Esophagus muscularis mucosa (tissue), 4 donors: ENCODE measurements around the gene UVRAG. TPM values are rescaled to one million over a fixed set of nuclear protein-coding genes. Genes with fewer than 3 reads are reported as not detected.

Source experiments
- DNase-seq: peaks from one replicate; pipeline ENCODE4 v3.0.0-alpha.2; 2017; ENCODE audit errors: extremely low spot score
- H3K27ac ChIP-seq, 4 donors: fragments of 200-600 bp; sonication (generic); replicated peaks in 1 of 4; 1 replicate in 3 of 4; 2 replicates in 1 of 4; pipeline ENCODE4 v1.5.1; 2016 to 2019; ENCODE audit warnings: mild to moderate bottlenecking in 1 of 4
- H3K27me3 ChIP-seq, 4 donors: fragments of 200-600 bp; sonication (generic); one replicate each; pipeline versions ENCODE4 v1.5.1 to v1.6.0; 2016 to 2019
- H3K36me3 ChIP-seq, 4 donors: fragments of 200-600 bp; sonication (generic); one replicate each; pipeline ENCODE4 v1.5.1; 2016 to 2019
- H3K4me1 ChIP-seq, 4 donors: fragments of 200-600 bp; sonication (generic); one replicate each; pipeline ENCODE4 v1.5.1; 2016 to 2019
- H3K4me3 ChIP-seq, 4 donors: fragments of 200-600 bp; sonication (generic); 1 replicate in 2 of 4; 2 replicates in 2 of 4; pipeline ENCODE4 v1.5.1; 2016 to 2019; ENCODE audit warnings: mild to moderate bottlenecking in 4 of 4, moderate library complexity in 1 of 4
- H3K9me3 ChIP-seq, 4 donors: fragments of 200-600 bp; sonication (generic); 1 replicate in 3 of 4; 2 replicates in 1 of 4; pipeline ENCODE4 v1.5.1; 2016 to 2019
- CTCF ChIP-seq, 3 experiments: fragments of 200-600 bp in 2 of 3; fragments of 450-650 bp in 1 of 3; sonication (generic) in 2 of 3; IDR thresholded peaks; one replicate each; pipeline ENCODE4 v1.5.1; 2017 to 2019; ENCODE audit warnings: antibody characterized with exemption in 3 of 3, mild to moderate bottlenecking in 2 of 3, moderate library complexity in 1 of 3
- EP300 ChIP-seq: sonication (generic); formaldehyde crosslinking; IDR thresholded peaks from one replicate; pipeline ENCODE4 v1.6.1; 2017; ENCODE audit warnings: antibody characterized with exemption
- POLR2A ChIP-seq: fragments of 450-650 bp; IDR thresholded peaks from one replicate; pipeline ENCODE4 v1.6.1; 2017; ENCODE audit warnings: antibody characterized with exemption, moderate library complexity, mild to moderate bottlenecking, low read depth
- POLR2AphosphoS5 ChIP-seq, 2 donors: sonication (generic); formaldehyde crosslinking; IDR thresholded peaks; one replicate each; pipeline ENCODE4 v1.6.1; 2017; ENCODE audit warnings: antibody characterized with exemption in 2 of 2
- WGBS: methylation state at CpG from one replicate; pipeline ENCODE4 v1.1.5; 2018; 5-methylcytosine and 5-hydroxymethylcytosine counted together
- intact Hi-C: fragments of 100-400 bp; cut with DNase I; formaldehyde crosslinking; loops from one replicate; pipeline ENCODE4 v1.15.1; 2023
- total RNA-seq, 4 donors: library from RNA; depleted of rRNA; stranded (reverse); fragments of >200 nt; gene quantifications; one replicate each; pipeline versions ENCODE4 v1.1.0 to v1.2.1, GENCODE V29; 2016

UVRAG gene
- total RNA-seq, 4 donors from 2014 or later: 30.6 to 37.4 (median 34.7) TPM

GRCh38 chr11:75792127-75792731 is 22.8 kb upstream of the UVRAG start:
- Histone ChIP-seq H3K27ac (no peak overlapping the region), H3K4me3 (no peak overlapping the region), H3K36me3 (no peaks in the 10 kb centered on the region), H3K9me3 (no peaks in the 10 kb centered on the region), H3K27me3 (no peaks in the 10 kb centered on the region), H3K4me1 (no peaks in the 10 kb centered on the region)
- TF ChIP-seq EP300 (no peak), POLR2AphosphoS5 (IDR thresholded peaks at IDR 0.05) (no peak), CTCF (IDR thresholded peaks at IDR 0.05) (no peak), POLR2A (no peak)
- DNase-seq: no peak
- intact Hi-C loops: no loop called here
- WGBS: 86% methylated on average over 4 of the region's 6 CpGs

DNA sequence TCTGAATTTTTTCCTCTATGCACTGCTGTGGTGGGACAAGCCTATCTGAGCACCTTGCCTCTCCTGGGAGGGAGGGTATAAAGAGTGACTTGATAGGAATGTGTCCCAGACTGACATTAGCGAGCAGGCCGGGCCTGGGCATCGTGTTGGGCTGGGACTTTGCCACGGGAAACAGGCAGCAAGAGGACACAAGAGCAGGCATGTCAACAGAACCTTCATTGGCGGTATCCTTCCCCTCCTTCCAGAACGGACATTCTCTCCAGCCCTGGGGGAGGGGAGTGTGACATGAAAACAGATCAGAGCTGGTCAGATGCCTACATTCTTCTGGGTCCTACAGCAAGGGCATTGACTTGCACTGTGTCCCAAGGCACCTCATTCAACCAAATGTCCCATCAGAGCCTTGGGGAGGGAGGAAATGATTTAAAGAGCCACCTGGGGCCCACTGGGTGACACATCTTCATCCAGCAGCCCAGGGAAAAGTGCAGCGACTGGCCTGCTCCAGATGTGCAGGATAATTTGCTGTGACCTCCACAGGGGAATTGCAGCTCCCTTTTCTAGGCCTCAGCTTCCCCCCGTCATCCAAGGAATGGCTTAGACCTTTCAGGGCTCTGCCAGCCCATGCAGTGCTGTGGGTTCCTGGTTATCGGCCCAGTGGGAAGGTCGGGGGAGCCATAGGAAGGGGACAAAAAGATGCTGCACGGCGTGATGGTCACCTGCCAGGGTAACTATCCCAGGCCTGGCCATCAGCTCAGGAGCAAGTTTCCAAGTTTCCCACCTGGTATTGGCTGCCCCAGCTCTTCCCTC is 21.8 kb upstream of the UVRAG start:
- Histone ChIP-seq H3K4me3 (no peak overlapping the region), H3K36me3 (no peaks in the 10 kb centered on the region), H3K27me3 (no peaks in the 10 kb centered on the region), H3K9me3 (no peaks in the 10 kb centered on the region), H3K27ac (no peak overlapping the region), H3K4me1 (no peaks in the 10 kb centered on the region)
- TF ChIP-seq CTCF (IDR thresholded peaks at IDR 0.05): no peak
- no peak for TF ChIP-seq EP300
- TF ChIP-seq POLR2A: no peak
- TF ChIP-seq POLR2AphosphoS5 (IDR thresholded peaks at IDR 0.05): no peak
- no peak for DNase-seq
- intact Hi-C loops: no loop called here
- 80% methylated on average over 12 of the region's 12 CpGs for WGBS

DNA sequence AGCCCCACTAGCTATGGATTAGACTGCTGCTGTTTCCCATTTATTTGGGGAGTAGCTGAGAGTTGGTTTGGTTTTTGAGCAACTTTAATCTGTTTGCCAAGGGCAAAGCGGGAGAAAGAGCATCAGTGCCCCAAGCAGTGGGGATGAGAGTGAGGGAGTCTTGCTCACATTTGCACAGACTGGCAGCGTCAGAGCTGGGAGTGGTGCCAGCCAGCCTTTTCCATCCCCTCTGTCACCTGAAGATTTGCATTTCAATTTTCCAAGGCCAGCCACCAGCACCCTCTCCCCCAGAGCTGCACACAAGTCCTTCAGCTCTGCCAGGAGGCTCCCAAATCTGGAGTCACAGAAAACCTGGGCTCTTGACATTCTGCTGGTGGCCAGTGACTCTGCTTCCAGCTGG is 21.0 kb upstream of the UVRAG start:
- Histone ChIP-seq H3K4me3 (no peak overlapping the region), H3K27ac (no peak overlapping the region), H3K4me1 (no peaks in the 10 kb centered on the region), H3K27me3 (no peaks in the 10 kb centered on the region), H3K9me3 (no peaks in the 10 kb centered on the region), H3K36me3 (no peaks in the 10 kb centered on the region)
- 75% methylated on average over 2 of the region's 2 CpGs for WGBS
- DNase-seq: no peak
- intact Hi-C loops: no loop called here
- TF ChIP-seq CTCF (IDR thresholded peaks at IDR 0.05) (no peak), POLR2A (no peak), EP300 (no peak), POLR2AphosphoS5 (IDR thresholded peaks at IDR 0.05) (no peak)

- no peak overlapping the region for H3K27ac ChIP-seq
- no peaks in the 10 kb centered on the region for H3K36me3 ChIP-seq
- no peaks in the 10 kb centered on the region for H3K9me3 ChIP-seq
- TF ChIP-seq EP300 (no peak), POLR2AphosphoS5 (IDR thresholded peaks at IDR 0.05) (no peak)
- WGBS: 86% methylated on average over 4 of the region's 4 CpGs
- DNase-seq: no peak
- no peak overlapping the region for H3K4me3 ChIP-seq
- no peaks in the 10 kb centered on the region for H3K27me3 ChIP-seq
- intact Hi-C loops: no loop called here
- H3K4me1 ChIP-seq: no peaks in the 10 kb centered on the region
Measured at GRCh38 chr11:75795276-75796090, 19.5 kb upstream of the UVRAG start.

GRCh38 chr11:75796091-75796435 is 18.9 kb upstream of the UVRAG start:
- no peak for DNase-seq
- intact Hi-C loops: no loop called here
- TF ChIP-seq EP300 (no peak), POLR2A (no peak), POLR2AphosphoS5 (IDR thresholded peaks at IDR 0.05) (no peak), CTCF (IDR thresholded peaks at IDR 0.05) (no peak)
- no peak overlapping the region for H3K4me3 ChIP-seq
- H3K9me3 ChIP-seq: no peaks in the 10 kb centered on the region
- no peak overlapping the region for H3K27ac ChIP-seq
- no peaks in the 10 kb centered on the region for H3K27me3 ChIP-seq
- 100% methylated on average over 2 of the region's 2 CpGs for WGBS
- no peaks in the 10 kb centered on the region for H3K4me1 ChIP-seq
- no peaks in the 10 kb centered on the region for H3K36me3 ChIP-seq
